HG03280 (cell line): Measurements from ENCODE around the gene SDCCAG8.

Source experiments
- ATAC-seq: cut with Tn5 transposase; IDR thresholded peaks from one replicate; pipeline ENCODE4 v1.9.1; 2021; ENCODE audit warnings: mild to moderate bottlenecking, moderate library complexity; ENCODE audit not compliant: unreplicated experiment

SDCCAG8 gene

DNA sequence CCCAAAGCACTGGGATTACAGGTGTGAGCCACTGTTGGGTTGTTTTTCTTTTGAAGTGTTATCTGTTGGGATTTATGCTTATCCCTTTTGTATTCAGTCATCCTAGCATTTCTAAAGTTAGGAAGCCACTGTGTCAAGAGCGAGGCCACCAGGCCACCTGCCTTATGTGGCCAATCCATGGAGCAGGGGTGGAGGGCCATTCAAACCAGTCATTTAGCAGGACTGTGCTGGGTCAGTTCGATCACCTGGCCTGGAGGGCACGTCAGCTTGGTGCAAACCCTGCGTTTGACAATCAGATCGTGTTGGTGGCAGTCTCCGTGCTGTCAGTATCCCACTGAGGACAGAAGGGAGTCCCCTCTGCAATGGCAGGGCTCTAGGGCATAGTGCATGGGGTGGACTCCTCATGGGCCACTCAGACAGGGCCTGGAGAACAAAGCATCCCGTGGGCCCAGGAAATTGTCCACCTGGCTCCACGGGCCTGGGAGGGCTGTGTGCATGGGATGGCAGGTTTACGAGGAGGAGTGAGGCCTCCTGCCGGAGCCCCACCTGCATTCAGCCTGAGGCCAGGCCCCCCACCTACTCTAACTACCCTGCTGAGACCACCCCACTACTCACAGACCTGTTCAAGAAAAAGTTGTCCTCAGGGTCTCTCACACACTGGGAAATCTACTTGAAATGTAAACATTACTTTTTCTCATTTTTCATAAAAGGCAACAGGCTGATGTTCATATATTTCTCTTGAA is 242.3 kb downstream of the SDCCAG8 start:
- ATAC-seq, result no peak

DNA sequence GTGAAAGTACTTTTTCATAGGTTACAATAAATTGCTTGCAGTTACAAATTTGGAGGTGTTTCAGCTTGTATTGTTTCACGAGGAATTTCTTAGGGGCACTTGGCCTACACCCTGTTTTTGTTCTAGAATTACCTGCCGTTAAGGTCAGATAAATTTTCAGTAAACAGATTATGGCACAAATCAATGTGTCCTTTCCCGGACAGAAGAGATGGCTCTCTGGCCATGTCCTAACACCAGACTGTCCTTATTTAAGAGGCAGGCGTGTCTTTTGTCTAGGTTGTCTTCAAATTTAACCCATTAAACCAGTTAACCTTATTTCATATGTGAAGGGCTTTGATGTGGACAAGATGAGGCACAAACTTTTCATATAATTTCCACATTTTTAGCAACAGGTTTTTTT is 243.4 kb downstream of the SDCCAG8 start:
- no peak for ATAC-seq

DNA sequence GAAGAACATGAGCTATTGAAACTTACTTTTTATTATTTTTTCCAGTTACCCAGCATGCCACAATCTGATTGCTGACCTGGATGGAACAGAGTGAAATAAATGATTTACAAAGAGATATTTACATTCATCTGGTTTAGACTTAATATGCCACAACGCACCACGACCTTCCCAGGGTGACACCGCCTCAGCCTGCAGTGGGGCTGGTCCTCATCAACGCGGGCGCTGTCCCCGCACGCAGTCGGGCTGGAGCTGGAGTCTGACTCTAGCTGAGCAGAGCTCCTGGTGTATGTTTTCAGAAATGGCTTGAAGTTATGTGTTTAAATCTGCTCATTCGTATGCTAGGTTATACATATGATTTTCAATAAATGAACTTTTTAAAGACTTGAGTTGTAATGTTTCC is 243.9 kb downstream of the SDCCAG8 start:
- no peak for ATAC-seq

DNA sequence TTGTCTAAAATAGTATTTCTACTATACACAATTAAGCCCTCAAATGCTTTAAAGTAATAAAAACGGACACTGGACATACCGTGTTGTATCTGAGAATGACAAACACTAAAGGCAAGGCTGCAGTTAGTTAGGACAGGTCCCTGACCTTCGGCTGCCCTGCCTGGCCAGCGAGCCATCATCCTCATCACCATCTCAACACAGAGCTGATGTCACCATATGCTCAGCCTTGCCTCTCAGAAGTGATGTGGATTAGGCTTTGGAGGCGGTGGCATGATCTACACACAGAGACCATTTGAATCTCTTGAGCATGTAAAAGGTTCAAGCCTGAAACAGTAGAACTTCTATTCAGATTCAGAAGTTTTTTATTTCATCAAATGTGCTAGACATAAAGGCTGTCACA is 244.7 kb downstream of the SDCCAG8 start:
- no peak for ATAC-seq

DNA sequence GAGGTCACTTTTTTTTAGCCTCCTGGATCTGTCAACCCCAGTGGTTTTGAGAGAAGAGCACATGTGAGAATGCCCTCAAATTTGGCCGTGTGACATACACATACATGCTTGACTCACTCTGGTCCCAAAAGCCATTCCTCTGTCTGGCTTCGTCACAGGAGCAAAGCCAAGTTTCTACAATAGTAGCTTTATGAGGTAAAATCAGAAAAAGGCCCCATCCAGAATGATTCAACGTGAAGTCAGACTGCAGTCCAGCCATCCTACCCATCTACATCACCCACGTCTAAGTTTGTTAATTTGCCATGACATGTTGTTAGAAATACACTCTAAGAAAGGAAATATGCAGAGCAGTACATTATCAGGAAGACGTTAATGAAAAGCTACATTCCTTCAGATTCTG is 245.2 kb downstream of the SDCCAG8 start:
- no peak for ATAC-seq

DNA sequence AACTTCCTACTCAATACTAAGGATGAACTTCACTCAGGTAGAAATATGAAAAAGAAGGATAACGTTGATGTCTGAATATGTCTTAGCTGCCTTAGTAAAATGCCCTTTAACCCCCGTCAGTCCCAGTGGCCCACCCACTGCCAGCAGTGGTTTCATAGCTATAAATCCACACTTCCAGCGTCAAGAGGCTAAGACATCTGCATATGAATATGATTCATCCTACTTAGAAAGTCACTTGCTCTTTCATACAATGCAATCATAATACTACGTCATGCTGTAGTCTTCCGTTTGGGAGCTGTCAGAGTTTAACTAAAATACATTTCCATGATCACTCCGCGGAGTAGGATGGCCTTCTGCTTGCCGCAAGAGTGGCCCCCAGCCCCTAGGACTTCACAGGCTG is 247.3 kb downstream of the SDCCAG8 start:
- no peak for ATAC-seq

DNA sequence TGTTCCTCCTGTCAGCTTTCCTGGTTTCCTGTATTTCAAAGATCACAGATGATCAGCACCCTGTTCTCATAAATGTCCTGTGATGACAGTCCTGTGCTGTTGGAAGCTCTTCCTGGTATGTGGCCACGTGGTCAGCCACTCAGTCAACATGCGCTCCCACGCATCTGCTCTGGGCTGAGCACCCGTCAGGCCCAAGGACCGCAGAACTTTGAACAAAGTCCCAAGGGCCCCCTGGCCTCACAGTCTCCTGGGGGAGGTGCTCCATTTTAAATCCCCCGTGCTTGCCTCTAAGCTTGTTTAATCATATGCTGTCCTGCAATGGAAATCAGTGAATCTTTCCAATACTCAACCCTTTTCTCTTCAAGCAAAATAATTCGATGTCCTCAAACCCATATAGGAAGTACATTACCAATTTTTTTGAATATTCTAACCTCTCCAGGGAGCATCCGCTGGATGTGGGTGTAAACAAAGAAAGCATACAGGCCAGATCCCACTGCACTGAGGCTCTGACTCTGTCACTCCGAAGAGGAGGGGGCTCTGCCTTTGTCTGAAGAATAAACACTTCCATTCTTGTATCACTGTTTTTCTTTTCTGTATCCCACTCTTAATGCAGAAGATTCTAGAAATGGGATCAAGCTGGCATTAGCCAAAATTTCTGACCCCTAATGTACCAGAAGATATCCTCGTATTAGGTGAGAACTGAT is 250.3 kb downstream of the SDCCAG8 start:
- ATAC-seq, result no peak

DNA sequence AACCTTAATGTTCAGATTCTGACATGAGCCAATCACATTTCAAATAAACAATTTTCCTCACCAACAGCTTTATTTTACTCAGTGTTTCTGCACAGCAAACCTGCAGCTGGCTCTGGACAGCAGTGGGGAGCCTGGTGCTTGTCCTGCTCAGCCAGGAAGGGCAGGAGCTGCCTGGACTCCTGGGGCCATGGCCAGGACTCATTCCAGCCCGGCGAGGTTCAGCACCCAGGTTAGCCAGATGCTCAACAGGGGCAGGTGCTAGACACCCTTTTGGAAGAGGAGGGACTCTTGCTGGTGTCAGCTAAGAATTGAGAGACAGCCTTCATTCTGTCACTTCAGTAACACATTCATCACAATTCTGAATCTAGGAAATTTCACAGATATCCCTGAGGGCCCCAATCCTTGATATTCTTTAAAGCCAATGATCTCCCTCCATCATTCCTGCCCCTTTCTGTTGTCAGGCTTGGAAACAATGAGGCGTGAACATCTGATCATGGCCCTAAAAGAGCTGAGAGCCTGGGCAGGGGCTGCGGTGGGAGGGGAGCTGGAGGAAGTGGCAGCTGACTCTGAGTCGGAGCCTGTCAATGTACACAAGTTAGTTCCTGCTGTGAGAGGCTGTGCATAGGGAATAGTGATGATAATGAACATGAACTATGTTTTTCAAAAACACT is 251.3 kb downstream of the SDCCAG8 start:
- ATAC-seq, result no peak

DNA sequence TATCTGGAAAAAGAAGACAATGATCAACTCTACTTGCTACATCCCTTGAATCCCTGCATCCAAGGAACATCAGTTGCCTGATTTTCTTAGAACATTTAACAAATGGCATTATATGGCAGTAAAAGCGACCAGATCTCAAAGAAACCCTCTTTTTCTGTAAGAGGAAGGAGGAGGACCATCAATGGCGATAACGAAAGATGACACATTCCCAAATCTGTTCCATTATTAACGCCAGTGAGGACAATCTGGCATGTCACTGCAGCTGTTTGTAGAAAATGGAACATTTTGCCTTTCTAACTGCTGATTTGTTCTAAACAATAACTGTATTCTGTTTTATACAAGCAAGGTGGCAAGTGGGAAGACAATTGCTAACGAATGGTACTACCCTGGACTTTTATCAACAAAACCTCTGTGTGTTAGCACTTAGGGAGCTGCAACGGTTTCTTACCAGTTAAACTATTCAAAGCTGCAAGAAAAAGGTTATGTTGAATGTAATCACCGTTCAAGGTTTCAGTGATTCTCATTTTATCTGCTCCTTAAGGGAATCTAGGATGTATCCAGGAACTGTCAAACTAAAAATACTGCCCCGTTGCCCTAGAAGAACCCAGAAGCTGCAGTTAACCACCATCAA is 251.9 kb downstream of the SDCCAG8 start:
- ATAC-seq, result no peak

DNA sequence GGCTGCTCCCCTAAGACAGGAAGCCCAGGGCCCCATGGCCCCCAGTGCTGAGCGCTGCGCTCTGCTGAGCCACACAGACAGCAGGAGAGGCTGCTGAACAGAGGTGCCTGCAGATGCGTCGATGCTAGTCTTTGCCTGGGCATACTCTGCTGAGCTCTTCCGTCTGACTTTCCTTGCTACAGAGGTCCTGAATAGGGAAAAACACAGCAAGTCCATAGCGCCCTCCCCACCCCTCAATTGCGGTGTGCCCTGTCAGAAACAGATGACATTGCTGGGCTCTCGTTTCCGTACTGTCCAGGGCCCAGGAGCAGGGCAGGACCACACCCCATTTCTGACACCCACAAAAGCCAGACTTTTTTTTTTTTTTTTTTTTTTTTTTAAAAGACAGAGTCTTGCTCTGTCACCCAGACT is 252.5 kb downstream of the SDCCAG8 start:
- ATAC-seq, result no peak

DNA sequence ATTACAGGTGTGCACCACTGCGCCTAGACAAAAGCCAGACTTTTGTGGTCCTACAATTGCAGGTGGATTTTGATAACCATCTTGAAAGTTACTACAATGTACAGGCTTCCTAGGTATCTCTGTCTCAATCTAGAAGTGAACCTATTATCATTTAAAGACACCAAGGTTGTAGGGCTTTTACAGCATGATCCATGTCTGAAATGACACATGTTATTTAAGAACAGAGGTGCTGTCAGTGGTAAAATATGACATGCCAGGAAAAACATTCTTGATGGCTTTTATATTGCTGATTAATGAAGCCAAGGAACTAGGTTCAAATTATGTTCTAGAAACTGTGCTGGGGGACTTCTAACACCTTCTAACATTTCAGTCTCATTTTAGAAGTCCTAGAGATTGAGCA is 253.1 kb downstream of the SDCCAG8 start:
- no peak for ATAC-seq

DNA sequence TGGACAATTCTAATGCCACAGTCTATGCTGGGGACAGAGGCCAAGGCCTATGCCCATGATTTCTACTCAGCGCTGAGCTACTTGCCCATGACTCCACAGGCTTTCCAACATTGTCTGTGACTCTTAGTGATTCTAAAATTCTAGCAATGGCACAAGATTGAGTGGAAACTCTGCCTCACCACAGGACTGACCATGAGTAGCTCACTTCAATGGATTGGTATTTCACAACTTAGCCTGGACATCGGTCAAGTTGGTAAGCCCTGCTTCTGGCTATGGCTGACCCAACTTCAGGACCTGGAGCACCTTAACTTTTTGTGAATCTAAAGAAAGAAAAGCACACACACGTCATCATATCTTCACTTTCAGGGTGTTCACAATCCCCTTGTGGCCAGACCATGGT is 255.1 kb downstream of the SDCCAG8 start:
- no peak for ATAC-seq

DNA sequence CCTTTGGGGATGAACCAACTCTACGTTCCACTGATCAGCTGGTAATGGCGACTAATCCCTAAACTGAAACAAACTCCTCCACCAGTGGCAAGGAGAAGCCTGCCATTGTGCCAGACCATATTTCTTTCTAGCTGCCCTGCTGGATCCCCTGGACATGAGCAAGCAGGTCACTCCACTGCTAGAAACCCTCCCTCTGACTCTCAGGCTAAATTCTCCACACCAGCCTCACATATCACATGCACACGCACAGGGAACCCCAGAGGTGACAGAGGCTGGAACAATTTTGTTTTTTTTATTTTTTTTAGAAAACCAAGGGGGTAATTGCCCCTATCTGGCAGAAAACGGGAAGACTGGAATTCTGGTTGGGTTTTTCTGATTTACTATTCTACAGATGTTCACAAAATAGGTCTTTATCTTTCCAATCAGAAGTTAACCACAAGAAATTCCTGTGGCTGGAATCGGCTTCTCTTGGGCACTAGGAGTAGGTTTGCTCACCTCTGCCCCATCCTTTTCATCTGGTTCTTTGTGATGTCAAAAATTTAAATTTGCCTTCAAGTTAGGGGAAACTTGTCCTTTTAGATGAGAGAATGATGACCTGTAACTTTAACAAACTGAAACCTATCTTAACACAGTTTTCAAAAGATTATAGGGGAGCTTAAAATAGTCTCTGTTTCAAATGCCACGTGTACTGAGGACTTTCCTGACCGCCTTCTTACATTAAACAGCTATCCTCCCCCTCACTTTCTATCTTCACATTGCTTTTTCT is 258.1 kb downstream of the SDCCAG8 start:
- no peak for ATAC-seq

DNA sequence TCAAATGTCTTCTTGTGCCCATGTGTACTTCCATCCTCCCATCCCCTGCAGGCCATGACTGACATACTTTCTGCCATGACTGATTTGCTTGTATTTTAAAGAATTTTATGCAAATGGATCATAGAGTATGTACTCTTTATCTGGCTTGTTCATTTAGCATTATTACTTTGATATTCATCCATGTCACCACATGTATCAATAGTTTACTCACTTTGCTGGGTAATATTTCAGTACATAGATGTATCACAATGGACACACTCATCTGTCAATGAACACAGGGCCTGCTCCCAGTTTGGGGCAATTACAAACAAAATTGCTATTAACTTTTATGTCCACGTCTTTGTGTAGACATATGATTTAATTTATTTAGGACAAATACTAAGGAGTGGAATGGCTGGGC is 259.1 kb downstream of the SDCCAG8 start:
- no peak for ATAC-seq

DNA sequence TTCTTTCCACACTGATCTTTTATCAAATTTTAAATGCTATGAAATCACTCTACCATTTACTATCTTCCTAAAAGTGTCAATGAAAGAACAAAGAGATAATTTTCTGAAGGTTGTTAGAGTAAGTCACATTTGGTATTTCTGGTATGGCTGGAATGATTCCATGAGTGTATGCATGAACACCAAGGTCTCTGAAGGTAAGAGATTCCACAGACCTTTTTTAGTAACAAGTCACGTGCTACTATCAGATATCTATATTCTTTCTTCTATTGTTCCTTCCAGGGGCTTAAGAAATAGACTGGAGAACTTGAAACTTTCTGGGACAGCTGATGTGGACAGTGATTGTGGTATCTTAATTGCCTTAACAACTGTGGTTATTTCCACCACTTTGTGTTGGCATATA is 265.0 kb downstream of the SDCCAG8 start:
- no peak for ATAC-seq

DNA sequence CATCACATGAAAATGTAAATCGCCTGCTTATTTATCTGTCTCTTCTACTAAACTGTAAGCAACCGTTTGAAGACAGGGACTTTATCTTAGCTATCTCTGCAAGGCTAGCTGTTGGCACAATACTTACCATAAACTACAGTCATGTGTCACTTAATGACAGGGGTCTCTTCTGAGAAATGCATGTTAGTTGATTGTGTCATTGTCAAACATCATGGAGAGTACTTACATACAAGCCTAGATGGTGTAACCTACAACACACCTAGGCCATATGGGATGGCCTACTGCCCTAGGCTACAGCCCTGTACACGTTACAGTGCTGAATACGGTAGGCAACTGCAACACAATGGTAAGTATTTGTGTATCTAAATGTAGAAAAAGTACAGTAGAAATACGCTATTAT is 267.9 kb downstream of the SDCCAG8 start:
- no peak for ATAC-seq

DNA sequence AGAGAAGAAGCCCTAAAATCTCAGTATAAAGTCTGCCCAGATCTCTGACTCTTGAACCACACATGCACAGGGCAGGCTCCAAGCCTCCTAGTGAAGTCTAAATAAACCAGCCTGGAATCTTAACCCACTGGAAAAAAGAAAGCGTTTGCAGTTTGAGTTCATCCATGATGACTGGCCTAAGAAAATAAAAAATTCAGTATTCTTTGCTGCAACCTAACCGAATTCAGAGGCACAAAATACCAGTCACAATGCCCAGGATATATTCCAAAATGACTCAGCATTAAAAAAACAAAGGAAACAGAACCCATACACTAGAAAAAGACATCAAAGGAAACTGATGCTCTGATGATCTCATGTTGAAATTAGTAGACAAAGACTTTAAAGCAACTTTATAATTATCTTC is 269.2 kb downstream of the SDCCAG8 start:
- ATAC-seq, result no peak

DNA sequence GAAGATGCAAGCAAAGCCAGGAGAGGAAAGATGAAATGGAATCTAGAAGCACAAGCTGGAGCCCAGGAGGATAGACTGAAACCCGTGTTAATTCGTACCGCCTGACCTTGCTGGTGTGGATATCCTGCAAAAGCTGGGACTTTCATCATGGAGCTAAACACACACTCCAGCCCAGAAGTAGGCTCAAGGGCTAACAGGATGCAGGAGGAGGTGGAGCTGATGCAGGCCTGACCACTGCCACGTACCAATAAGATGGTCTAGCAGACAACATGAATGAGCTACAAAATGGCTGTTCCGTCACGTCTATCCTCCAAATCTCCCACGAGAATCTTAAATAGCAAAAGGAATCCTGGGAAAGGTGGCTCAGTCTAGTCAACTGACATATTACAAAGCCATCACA is 270.3 kb downstream of the SDCCAG8 start:
- ATAC-seq, result no peak

DNA sequence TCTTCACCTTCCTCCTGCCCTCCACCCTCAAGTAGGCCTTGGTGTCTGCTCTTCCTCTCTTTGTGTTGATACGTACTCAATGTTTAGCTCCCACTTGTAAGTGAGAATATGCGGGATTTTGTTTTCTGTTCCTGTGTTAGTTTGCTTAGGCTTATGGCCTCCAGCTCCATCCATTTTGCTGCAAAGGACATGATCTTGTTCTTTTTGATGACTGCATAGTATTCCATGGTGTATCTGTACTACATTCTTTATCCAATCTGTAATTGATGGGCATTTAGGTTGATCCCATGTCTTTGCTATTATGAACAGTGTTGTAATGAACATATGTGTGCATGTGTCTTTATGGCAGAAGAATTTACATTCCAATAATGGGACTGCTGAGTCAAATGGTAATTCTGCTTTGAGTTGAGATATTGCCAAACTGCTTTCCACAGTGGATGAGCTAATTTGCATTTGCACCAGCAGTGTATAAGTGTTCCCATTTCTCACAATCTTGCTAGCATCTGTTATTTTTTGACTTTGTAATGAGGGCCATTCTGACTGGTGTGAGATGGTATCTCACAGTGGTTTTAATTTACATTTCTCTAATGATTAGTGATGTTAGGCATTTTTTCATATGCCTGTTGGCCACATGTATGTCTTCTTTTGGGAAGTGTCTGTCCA is 272.7 kb downstream of the SDCCAG8 start:
- no peak for ATAC-seq

DNA sequence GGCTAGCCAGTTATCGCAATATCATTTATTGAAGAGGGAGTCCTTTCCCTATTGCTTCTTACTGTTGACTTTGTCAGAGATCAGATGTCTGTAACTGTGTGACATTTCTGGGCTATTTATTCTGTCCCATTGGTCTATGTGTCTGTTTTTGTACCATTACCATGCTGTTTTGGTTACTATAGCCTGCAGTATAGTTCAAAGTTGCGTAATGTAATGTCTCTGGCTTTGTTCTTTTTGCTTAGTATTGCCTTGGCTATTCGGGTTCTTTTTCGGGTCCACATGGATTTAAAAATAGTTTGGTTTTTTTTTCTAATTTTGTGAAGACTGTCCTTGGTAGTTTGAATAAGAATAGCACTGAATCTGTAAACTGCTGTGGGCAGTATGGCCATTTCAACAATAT is 273.7 kb downstream of the SDCCAG8 start:
- no peak for ATAC-seq
